HG02943 (cell line): ENCODE results near the gene GPHN.
"Not testable (repeated sequence)": the region's sequence is repeated elsewhere in the genome, so short reads cannot be mapped to it uniquely, and the experiment has no call there.

ENCODE experiments used
- ATAC-seq: cut with Tn5 transposase; IDR thresholded peaks from one replicate; pipeline ENCODE4 v1.9.1; 2021; ENCODE audit warnings: mild to moderate bottlenecking, low read depth, moderate library complexity; ENCODE audit not compliant: unreplicated experiment

The GPHN gene

GRCh38 chr14:66498311-66498710, 9.6 kb upstream of the GPHN start:
- no peak for ATAC-seq

GRCh38 chr14:66501592-66501991, 6.4 kb upstream of the GPHN start:
- no peak for ATAC-seq

- ATAC-seq, result not testable (repeated sequence)
Measured at GRCh38 chr14:66502836-66503235, 5.1 kb upstream of the GPHN start.

- no peak for ATAC-seq
Measured at GRCh38 chr14:66503532-66503931, 4.4 kb upstream of the GPHN start.

GRCh38 chr14:66507181-66507721, 696 bp upstream of the GPHN start:
- ATAC-seq, result no peak

- peak; percentile 10 for ATAC-seq
Measured at GRCh38 chr14:66508547-66508845, 549 bp downstream of the GPHN start.

GRCh38 chr14:66508846-66509621, 1.1 kb downstream of the GPHN start:
- ATAC-seq, result no peak

- no peak for ATAC-seq
Measured at GRCh38 chr14:66509874-66510273, 1.9 kb downstream of the GPHN start.

- no peak for ATAC-seq
Measured at GRCh38 chr14:66511849-66512248, 3.9 kb downstream of the GPHN start.

GRCh38 chr14:66514213-66514612, 6.3 kb downstream of the GPHN start:
- ATAC-seq, result no peak

GRCh38 chr14:66530526-66530925, 22.6 kb downstream of the GPHN start:
- ATAC-seq, result no peak

GRCh38 chr14:66539034-66539433, 31.1 kb downstream of the GPHN start:
- no peak for ATAC-seq

GRCh38 chr14:66540038-66540437, 32.1 kb downstream of the GPHN start:
- no peak for ATAC-seq

GRCh38 chr14:66541627-66542026, 33.7 kb downstream of the GPHN start:
- ATAC-seq, result no peak

- no peak for ATAC-seq
Measured at GRCh38 chr14:66543996-66544395, 36.0 kb downstream of the GPHN start.

GRCh38 chr14:66545191-66545590, 37.2 kb downstream of the GPHN start:
- not testable (repeated sequence) for ATAC-seq

GRCh38 chr14:66545751-66546150, 37.8 kb downstream of the GPHN start:
- not testable (repeated sequence) for ATAC-seq

GRCh38 chr14:66563731-66564130, 55.8 kb downstream of the GPHN start:
- ATAC-seq, result no peak

GRCh38 chr14:66568220-66568619, 60.3 kb downstream of the GPHN start:
- no peak for ATAC-seq

GRCh38 chr14:66572826-66573225, 64.9 kb downstream of the GPHN start:
- no peak for ATAC-seq

GRCh38 chr14:66575014-66575413, 67.1 kb downstream of the GPHN start:
- no peak for ATAC-seq

GRCh38 chr14:66575939-66576338, 68.0 kb downstream of the GPHN start:
- ATAC-seq, result no peak
